DMS114 treated with DMSO at 0.1 percent for 48 hours (cell line): Measurements from ENCODE around the gene NHP2.
"Not testable (repeated sequence)": the region's sequence is repeated elsewhere in the genome, so short reads cannot be mapped to it uniquely, and the experiment has no call there.

Experiments used
- DNase-seq: peaks from one replicate; lab custom pipeline; 2025; ENCODE audit not compliant: unreplicated experiment; lab: John Stamatoyannopoulos, UW

The NHP2 gene

DNA sequence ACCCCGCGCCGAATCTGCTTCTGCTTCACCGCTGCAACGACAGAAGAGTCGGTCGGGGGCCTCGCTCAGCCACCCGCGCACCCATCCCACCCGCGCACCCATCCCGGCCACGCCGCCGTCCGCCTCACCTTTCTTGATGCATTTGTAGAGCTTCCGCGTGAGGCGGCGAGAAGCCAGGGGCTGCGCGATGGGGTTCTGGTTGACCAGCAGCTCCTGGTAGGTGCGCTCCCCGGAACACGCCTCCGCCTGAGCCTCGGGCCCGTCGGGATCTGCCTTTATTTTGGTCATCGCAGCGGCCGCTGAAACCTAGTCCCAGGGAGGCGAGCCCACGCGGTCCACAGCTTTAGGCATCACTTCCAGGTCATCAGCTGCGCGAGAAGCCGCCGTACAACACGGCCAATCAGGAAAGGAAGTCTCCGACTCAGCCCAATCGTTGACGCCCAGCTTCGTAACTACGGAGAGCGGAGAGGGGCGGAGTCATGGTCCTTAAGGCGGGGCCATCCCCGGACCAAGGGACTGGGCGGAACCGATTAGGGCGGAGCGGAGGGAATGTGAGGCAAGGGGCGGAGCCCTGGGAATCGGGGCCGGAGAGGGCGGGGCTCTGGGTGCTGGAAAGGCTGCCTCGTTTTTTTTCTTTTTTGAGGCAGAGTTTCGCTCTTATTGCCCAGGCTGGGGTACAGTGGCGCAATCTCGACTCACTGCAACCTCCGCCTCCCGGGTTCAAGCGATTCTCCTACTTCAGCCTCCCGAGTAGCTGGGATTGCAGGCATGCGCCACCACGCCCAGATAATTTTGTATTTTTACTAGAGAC, at the start of gene NHP2:
TSS of gene NHP2 (minus strand) at position 356 of the 811 bp plus-strand sequence. CDS start at position 288, 68 bp downstream.
- DNase-seq = peak; percentile 98

DNA sequence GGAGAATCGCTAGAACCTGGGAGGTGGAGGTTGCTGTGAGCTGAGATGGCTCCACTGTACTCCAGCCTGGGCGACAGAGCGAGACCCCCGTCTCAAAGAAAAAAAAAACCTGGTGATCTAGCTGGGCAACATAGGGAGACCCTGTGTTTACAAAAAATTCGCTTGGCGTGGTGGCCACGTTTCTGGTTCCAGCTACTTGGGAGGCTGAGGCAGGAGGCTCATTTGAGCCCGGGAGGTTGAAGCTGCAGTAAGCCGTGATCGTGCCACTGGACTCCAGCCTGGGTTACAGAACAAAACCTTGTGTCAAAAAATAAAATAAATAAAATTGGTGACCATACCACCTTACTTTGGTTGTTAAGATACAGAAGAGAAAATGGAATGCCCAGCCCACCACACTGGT, 48.9 kb upstream of the NHP2 start:
- no peak for DNase-seq

DNA sequence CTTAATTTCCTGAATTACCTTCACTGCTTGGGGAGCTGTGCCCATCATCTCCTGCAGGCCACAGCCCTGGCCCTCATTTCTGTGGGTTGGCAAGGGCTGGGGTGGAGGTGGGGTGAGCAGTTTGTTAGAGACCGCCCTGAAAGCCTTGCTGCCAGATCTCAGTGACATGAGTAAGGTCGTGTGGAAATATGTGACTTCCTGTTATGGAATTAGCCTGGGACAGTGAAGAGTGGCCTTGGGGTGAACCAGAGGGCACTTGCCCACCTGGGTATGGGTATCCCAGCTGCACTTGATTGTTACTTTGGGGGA, 48.2 kb upstream of the NHP2 start:
- DNase-seq = no peak

DNA sequence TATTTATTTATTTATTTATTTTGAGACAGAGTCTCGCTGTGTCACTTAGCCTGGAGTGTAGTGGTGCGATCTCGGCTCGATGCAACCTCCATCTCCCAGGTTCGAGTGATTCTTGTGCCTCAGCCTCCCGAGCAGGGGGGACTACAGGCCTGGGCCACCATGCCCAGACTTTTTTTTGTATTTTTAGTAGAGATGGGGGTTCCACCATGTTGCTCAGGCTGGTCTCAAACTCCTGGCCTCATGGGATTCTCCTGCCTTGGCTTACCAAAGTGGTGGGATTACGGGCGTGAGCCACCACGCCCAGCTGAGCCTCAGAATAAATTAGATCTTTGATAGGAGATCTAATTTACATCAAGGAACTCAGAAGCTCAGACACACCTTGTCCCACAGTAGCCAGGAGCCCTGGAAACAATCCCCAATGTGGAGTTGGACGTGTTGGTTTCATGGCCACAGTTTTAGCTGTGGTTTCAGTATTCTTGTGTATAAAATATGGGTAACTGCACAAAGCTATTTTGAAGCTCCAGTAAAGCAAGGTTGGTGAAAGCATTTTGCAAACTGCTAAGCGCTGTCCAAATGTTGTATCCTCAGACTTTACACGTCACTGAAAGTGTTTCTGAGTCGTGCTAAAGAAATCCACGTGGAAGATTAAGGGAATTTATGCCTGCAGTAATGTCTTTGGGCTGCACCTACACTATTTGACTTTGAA, 47.7 kb upstream of the NHP2 start:
- no peak for DNase-seq

DNA sequence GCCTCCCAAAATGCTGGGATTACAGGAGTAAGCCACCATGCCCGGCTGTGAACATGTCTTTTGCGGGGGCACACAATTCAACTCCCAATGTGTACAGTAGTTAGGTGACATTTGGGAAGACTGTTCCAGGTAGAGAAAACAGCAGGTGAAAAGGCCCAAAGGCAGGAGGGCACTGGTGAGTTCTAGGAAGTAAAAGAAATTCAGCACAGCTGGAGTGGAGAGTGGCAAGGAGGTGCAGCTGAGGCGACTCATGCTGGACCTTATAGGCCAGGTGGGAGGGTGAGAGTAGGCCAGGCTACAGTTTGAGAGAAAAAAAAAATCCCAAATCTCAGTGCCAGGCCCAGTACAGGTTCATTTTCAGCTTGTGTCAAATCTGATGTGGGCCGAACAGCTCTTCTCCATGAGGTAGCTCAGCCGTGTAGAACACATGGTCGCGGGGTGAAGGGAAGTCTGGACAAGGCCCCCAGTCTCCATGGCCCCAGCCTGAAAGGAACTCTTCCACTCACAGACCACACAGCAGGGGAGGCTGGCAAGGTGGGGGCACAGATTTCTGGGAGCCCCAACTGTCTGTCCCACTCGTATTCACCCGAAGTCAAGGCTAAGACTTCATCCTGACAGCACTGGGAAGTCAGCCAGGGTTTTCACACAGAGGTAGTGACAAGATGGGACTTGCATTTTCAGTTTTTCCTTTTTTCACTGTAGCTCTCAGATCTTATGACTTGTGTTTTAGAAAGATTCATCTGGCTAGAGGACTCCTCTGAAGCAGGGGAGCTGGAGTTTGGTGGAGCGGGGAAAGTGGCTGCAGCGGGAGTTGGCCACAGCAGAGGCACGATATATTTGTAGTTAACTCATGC, 46.1 kb upstream of the NHP2 start:
- no peak for DNase-seq

DNA sequence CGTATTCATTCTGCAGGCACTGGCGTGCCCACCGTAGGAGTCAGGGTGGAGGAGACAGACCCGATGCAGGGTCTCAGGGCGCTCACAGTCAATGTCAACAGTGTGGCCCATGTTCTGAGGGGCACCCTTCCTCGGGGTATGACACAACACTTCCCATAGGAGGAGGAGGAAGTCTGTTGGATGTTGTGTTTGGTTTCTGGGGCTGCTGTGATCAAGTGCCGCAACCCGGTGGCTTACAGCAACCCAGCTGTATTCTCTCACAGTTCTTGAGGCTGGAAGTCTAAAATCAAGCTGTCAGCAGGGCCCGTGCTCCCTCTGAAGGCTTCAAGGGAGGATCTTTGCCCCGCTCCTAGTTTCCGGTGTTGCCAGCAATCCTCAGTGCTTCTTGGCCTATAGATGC, 45.0 kb upstream of the NHP2 start:
- DNase-seq = no peak

DNA sequence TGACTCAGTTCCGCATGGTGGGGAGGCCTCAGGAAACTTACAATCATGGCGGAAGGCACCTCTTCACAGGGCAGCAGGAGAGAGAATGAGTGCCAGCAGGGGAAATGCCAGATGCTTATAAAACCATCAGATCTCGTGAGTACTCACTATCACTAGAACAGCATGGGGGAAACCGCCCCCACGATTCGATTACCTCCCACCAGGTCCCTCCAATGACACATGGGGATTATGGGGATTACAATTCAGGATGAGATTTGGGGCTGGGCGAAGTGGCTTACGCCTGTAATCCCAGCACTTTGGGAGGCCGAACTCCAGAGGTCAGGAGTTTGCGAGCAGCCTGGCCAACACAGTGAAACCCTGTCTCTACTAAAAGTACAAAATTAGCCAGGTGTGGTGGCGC, 44.5 kb upstream of the NHP2 start:
- DNase-seq = not testable (repeated sequence)

DNA sequence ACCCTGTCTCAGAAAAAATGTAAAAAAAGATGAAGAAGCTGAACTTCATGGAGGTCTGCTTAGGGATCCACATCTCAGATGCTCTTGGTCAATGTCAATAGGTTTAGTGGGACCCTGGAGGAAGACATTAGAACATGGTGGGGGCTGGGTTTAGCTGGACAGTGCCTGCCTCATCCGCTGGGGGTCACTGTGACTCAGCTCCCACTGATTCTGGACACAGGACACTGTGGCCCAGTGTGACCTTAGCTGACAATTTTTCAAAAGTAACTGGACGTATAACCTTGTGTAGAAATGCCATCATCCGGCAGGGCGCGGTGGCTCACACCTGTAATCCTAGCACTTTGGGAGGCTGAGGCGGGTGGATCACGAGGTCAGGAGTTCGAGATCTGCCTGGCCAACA, 43.3 kb upstream of the NHP2 start:
- DNase-seq = no peak

DNA sequence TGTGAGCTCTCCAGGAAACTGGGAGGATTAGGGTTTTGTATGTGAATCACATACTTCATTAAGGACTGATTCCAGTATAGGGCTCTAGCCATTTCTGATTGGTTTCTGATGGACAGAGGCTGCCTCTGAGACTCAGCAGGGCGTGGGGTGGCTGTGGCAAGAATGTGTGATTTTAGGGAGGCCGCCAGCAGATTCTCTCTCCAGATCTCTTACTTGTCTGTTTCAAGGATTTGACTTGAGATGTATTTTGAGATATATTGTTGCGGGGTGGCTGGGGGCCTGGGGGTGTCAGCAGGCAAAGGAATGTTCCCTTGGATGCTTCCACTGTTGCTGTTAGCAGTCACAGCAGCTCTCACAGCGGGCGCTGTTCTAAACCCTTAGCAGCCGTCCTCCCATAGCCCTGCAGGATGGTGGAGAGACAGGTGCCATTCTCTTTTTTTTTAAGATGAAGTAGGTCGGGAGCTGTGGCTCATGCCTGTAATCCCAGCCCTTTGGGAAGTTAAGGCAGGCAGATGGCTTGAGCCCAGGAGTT, 42.7 kb upstream of the NHP2 start:
- no peak for DNase-seq

DNA sequence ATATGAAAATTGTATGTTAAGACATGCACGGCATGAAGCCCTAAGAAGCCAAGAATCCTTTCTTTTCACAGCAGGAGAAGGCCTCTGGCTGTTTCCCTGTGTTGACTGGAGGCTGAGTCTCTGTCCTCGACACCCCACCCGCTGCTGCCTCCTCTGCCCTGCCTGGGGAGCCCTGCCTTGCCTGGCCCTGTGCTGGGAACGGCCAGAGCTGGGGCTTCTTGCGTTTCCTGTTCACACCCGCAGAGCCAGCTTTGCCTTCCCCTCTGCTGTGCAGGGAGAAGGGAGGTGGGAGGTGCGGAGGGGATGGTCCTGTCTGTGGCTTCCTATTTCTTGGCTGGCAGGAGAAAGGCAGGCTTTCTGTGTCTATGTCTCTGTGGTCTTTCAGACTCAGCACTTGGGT, 40.3 kb upstream of the NHP2 start:
- no peak for DNase-seq

DNA sequence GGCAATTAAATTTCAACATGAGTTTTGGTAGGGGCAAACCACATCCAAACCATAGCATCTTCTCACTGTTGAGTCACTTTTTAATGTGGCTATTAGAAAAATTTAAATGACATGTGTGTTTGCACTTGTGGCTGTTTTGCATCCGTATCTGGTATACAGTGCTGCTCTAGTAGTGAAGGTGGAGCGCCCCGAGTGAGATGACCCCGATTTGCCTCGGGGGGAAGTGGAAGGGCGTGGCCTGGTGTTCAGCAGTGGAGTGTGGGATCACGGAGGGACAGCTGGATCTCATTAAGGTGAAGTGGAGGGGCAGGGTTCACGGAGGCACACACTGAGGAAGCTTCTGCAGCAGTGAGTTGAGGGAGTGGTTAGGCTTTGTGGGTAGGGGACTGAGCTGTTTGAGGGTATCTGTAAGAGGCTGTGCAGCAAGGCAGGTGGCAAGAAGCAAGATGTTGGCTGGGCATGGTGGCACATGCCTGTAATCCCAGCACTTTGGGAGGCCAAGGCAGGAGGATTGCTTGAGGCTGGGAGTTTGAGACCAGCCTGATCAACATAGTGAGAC, 39.6 kb upstream of the NHP2 start:
- DNase-seq = no peak

DNA sequence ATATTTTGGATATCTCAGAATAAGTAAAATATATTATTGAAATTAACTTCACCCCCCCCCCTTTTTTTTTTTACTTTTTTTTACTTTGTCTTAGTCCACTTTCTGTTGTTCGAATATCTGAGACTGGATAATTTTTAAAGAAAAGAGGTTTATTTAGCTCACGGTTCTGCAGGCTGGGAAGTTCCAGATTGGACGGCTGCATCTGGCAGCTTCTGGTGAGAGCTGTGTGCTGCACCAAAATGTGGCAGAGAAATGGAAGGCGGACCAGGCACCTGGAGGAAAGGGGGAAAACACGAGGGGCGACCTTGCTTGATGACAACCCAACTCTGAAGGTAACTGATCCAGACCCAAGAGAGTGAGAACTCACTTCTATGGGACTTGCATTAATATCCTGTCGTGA, 39.1 kb upstream of the NHP2 start:
- no peak for DNase-seq

DNA sequence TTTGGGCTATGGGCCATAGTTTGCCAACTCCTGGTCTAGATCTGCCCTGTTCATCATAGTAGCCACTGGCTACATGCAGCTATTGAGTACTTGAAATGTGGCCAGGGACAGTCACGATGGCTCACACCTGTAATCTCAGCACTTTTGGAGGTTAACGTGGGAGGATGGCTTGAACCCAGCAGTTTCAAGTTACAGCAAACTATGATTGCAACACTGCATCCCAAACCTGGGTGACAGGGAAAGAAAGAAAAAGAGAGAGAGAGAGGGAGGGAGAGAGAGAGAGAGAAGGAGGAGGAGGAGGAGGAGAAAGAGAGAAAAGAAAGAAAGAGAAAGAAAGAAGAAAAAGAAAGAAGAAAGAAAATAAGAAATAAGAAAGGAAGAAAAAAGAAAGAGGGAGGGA, 38.6 kb upstream of the NHP2 start:
- no peak for DNase-seq

DNA sequence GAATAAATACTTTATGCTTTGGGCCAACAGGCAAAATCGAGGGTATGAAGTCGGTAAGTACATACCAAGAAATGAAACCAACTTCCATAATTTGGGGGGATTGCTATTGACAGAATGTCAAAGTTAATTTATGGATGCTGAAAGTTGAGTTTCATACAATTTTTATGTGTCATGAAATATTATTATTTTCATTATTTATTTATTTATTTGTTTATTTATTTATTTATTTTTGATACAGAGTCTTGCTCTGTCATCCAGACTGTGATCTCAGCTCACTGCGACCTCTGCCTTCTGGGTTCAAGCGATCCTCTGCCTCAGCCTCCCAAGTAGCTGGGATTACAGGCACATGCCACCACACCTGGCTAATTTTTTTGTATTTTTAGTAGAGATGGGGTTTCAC, 38.0 kb upstream of the NHP2 start:
- DNase-seq = no peak

DNA sequence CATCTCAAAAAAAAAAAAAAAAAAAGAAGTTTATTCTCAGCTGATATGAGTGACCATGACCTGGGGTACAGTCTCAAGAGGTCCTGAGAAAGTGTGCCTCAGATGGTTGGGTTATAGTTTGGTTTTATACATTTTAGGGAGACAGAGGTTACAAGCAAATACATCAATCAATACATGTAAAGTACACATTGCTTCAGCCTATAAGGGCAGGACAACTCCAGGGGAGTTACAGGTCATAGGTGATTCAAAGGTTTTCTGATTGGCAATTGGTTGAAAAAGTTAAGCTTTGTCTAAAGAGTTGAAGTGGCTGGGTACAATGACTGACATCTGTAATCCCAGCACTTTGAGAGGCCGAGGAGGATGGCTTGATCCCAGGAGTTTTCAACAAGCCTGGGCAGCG, 35.7 kb upstream of the NHP2 start:
- no peak for DNase-seq

DNA sequence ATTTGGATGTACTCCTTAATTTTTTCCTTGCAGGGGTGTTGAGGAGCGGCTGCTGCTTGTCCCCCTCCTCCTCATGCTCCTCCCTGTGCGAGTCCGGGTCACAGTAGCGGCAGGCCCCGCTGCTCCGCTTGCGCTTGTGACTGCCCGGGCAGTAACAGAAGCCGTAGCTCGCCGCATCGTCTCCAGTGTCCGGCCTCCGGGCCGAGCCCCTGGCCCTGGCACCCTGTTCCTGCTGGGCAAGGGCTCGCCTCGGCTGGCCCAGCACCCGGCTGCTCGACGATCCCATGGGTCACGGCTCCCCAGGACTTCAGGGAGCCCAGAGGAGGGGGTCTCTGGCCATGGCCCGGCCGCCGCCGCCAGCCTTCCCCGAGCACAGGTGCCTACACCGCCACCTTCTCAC, 33.3 kb upstream of the NHP2 start, which contains the start of gene GMCL2:
TSS of gene GMCL2 (minus strand) at position 358 of the 400 bp plus-strand sequence. CDS start at position 286, 72 bp downstream.
- no peak for DNase-seq

DNA sequence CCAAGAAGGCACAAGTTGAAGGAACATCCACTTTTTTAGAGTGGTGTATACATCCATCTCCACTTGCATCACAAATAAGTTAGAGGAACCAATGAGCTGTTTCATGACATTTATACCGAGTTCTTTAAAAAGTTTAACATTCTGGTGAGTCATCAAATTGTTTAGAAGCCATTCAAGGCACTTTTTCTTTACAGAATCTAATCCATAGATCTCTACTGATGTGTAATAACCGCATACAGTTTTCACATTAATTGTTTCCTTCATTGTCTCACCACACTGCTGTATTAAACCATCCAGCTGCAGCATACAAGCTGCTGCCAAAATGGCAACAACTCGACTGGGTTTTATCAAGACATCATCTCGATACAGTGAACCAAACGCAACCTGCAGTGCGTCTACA, 32.7 kb upstream of the NHP2 start:
- DNase-seq = no peak

DNA sequence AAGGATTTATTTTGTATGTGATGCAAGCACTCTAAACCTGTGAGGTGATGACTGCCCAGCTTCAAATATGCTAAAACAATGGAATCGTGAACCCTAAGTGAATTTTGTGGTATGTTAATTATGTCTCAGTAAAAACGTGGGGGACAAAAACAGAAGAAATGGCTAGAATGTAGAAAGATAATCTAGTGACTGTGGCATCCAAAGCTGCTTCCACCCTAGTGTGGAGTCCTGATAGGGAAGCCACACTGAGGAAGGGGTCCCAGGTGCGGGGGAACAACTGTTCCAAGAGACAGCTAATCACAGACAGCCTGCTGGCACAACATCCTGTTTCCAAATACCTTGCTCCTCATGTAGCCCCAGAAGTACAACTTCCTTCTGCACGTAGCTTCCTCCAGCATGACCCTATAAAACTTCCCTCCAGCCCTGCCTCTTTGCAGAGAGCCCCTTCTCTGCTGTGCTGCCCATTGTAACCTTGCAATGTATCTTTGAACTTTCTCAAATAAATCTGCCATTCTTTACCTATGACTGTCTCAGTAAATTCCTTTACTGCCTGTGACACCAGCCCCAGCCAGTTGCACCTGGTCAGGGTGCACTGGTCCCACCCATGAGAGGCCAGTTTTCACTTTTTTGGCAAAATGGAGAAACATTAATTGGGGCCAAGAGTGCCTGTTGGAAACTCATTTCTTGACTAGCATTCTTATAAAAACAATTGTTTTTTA, 28.6 kb upstream of the NHP2 start:
- DNase-seq = no peak

DNA sequence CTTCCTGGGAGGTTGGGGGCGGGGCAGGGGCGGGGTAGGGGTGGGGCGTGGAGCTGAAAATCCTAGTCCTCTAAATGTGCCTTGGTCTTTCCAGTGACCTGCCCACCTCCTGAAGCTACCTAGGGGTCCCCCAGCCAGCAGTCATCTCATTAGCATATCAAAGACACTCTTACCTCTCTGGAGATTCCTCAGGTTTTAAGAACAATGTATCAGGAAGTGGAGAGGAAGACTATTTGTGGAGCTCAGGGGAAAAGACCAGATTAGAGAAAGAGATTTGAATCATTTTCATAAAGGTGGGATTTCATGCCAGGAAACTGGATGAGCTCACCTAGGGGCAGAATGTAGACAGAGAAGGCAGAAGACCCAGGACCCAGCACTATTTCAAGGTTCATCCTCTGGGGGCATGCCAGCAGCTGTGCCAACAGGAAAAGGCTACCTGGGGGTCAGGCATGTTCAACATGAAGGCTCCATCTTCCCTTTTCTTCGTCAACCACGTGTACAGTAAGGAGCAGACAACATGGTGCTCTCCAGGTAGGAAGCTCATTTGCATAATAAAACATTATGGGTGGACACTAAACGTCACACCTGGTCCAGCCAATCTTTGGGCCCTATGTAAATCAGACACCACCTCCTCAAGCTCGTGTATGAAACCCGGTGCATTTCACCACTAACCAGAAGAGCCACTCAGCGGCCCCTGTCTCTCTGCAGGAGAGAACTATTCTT, 26.6 kb upstream of the NHP2 start:
- DNase-seq = no peak

DNA sequence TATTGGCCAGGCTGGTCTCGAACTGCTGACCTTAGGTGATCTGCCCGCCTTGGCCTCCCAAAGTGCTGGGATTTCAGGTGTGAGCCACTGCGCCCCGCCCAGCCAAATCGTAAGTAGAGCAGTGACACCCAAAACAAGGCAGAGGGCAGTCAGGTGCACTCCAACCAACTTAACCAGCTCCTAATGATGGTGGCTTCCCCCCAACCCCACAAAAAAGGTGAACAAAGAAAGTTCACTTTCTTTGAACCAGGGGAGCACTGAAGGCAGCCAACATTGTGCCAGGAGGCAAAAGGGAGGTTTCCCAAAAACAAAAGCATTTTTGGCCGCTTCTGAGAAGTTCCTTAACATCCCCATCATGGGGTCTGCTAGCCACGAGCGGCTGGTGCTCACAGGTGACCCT, 23.9 kb upstream of the NHP2 start:
- DNase-seq = no peak
